GM12891 (cell line): ENCODE data around the gene KDM4D.
"Not testable (repeated sequence)": the region's sequence is repeated elsewhere in the genome, so short reads cannot be mapped to it uniquely, and the experiment has no call there.

Experiments used
- DNase-seq: peaks from one replicate; pipeline ENCODE4 v3.0.0; 2011; ENCODE audit warnings: low spot score; ENCODE audit not compliant: insufficient read length
- FAIRE-seq: peaks from 2 replicates; lab custom pipeline; 2011; peaks lifted over from hg19 to GRCh38; lab: Jason Lieb, UNC
- PAX5 ChIP-seq: IDR thresholded peaks from 2 replicates; pipeline ENCODE4 v1.6.1; 2011; ENCODE audit warnings: low read length, moderate library complexity, mild to moderate bottlenecking; ENCODE audit not compliant: insufficient read depth, severe bottlenecking
- POLR2A ChIP-seq: IDR thresholded peaks from 2 replicates; pipeline ENCODE4 v1.6.1; 2011; ENCODE audit warnings: low read depth, low read length, control low read depth
- POLR2AphosphoS5 ChIP-seq: IDR thresholded peaks from 2 replicates; pipeline ENCODE4 v1.6.1; 2011; ENCODE audit warnings: low read depth, low read length, control low read depth
- POU2F2 ChIP-seq: IDR thresholded peaks from 2 replicates; pipeline ENCODE4 v1.6.1; 2011; ENCODE audit warnings: low read depth, mild to moderate bottlenecking, control low read depth, low read length, moderate library complexity
- SPI1 ChIP-seq: IDR thresholded peaks from 2 replicates; pipeline ENCODE4 v1.6.1; 2011; ENCODE audit warnings: low read depth, low read length, control low read depth
- TAF1 ChIP-seq: IDR thresholded peaks from 2 replicates; pipeline ENCODE4 v1.6.1; 2011; ENCODE audit warnings: low read depth, low read length, control low read depth

Gene KDM4D

GRCh38 chr11:94987378-94987777 is 13.9 kb downstream of the KDM4D start:
- DNase-seq (no peak), FAIRE-seq (no peak)
- TF ChIP-seq POLR2AphosphoS5, result no peak
- no peak for TF ChIP-seq PAX5

- TF ChIP-seq SPI1, result no peak
- FAIRE-seq (no peak), DNase-seq (no peak)
Observed at GRCh38 chr11:94988748-94989147, 15.2 kb downstream of the KDM4D start.

- FAIRE-seq (no peak), DNase-seq (no peak)
- no peak for TF ChIP-seq TAF1
- no peak for TF ChIP-seq PAX5
- no peak for TF ChIP-seq POLR2AphosphoS5
- no peak for TF ChIP-seq POLR2A
- TF ChIP-seq POU2F2, result no peak
- TF ChIP-seq SPI1, result no peak
Observed at GRCh38 chr11:94993400-94993943, 20.0 kb downstream of the KDM4D start.

GRCh38 chr11:94997437-94997836 is 23.9 kb downstream of the KDM4D start:
- FAIRE-seq (no peak), DNase-seq (no peak)
- TF ChIP-seq TAF1, result no peak
- TF ChIP-seq SPI1, result no peak

GRCh38 chr11:94998285-94998684 is 24.8 kb downstream of the KDM4D start:
- DNase-seq (no peak), FAIRE-seq (no peak)
- no peak for TF ChIP-seq POLR2AphosphoS5
- TF ChIP-seq PAX5, result no peak
- no peak for TF ChIP-seq SPI1
- TF ChIP-seq POLR2A, result no peak
- no peak for TF ChIP-seq POU2F2
- TF ChIP-seq TAF1, result no peak

- DNase-seq, result no peak
- TF ChIP-seq TAF1 (no peak), PAX5 (no peak), SPI1 (no peak), POLR2AphosphoS5 (no peak), POLR2A (no peak), POU2F2 (no peak)
- FAIRE-seq, result no peak
Observed at GRCh38 chr11:95003716-95004115, 30.2 kb downstream of the KDM4D start.

GRCh38 chr11:95005642-95006041 is 32.1 kb downstream of the KDM4D start:
- DNase-seq, result no peak
- no peak for TF ChIP-seq TAF1
- TF ChIP-seq POU2F2, result no peak
- no peak for TF ChIP-seq POLR2A
- TF ChIP-seq SPI1, result no peak
- TF ChIP-seq POLR2AphosphoS5, result no peak
- TF ChIP-seq PAX5, result no peak
- FAIRE-seq, result no peak

- no peak for FAIRE-seq
- no peak for DNase-seq
- no peak for TF ChIP-seq POLR2AphosphoS5
- no peak for TF ChIP-seq POU2F2
- TF ChIP-seq TAF1, result no peak
- TF ChIP-seq SPI1, result no peak
- TF ChIP-seq PAX5, result no peak
- TF ChIP-seq POLR2A, result no peak
Observed at GRCh38 chr11:95011376-95011775, 37.9 kb downstream of the KDM4D start.

GRCh38 chr11:95014184-95014821 is 40.8 kb downstream of the KDM4D start:
- DNase-seq, result no peak
- TF ChIP-seq SPI1 (no peak), POU2F2 (no peak)
- no peak for FAIRE-seq

GRCh38 chr11:95016139-95016538 is 42.6 kb downstream of the KDM4D start:
- FAIRE-seq, result no peak
- DNase-seq, result no peak
- TF ChIP-seq PAX5 (no peak), POLR2AphosphoS5 (no peak), POLR2A (no peak), TAF1 (no peak), POU2F2 (no peak), SPI1 (no peak)

GRCh38 chr11:95021468-95021867 is 48.0 kb downstream of the KDM4D start:
- DNase-seq, FAIRE-seq: not testable (repeated sequence)

- DNase-seq, result no peak
- TF ChIP-seq SPI1, result no peak
- TF ChIP-seq POLR2AphosphoS5, result no peak
- TF ChIP-seq TAF1, result no peak
- no peak for TF ChIP-seq POLR2A
- TF ChIP-seq POU2F2, result no peak
- no peak for TF ChIP-seq PAX5
- no peak for FAIRE-seq
Observed at GRCh38 chr11:95024958-95025357, 51.4 kb downstream of the KDM4D start, which contains the start of gene KDM4E. KDM4E (plus strand) TSS chr11:95025258; CDS start chr11:95025558, 300 bp downstream.

GRCh38 chr11:95025594-95025993 is 52.1 kb downstream of the KDM4D start:
- not testable (repeated sequence) for DNase-seq, FAIRE-seq
